Mammary epithelial cell (primary cell): ENCODE measurements around the gene TSPAN7.

Experiments
- CTCF ChIP-seq, 2 donors: IDR thresholded peaks in 1 of 2; conservative IDR thresholded peaks in 1 of 2; 2 replicates each; pipeline ENCODE4 v1.5.1; 2011 to 2012; ENCODE audit warnings: inconsistent platforms in 2 of 2, low read length in 2 of 2, mild to moderate bottlenecking in 2 of 2, control low read depth in 1 of 2, low read depth in 1 of 2; ENCODE audit not compliant: insufficient read depth in 1 of 2; ENCODE audit errors: extremely low read depth in 1 of 2
- EZH2 ChIP-seq: IDR thresholded peaks from 2 replicates; pipeline ENCODE4 v1.6.1; 2012; ENCODE audit warnings: low read length, inconsistent platforms, borderline replicate concordance

GRCh38 chrX:38538134-38538533 is 23.2 kb upstream of the TSPAN7 start:
- no peak for TF ChIP-seq CTCF (conservative IDR thresholded peaks at IDR 0.05 in 1 of 2, IDR thresholded peaks at IDR 0.05 in 1 of 2; ENCODE audit: extremely low read depth in 1 of 2, insufficient read depth in 1 of 2, low read depth in 1 of 2, low read length in 2 of 2)
- no peak for TF ChIP-seq EZH2
